Fibroblast of the aortic adventitia (primary cell): ENCODE results near the gene ARHGEF4. TPM values are rescaled to one million over a fixed set of nuclear protein-coding genes. Genes with fewer than 3 reads are reported as not detected.
A peak's percentile ranks its signal among the peaks of the same experiment; 100 is the strongest.
"Not testable (repeated sequence)": the region's sequence is repeated elsewhere in the genome, so short reads cannot be mapped to it uniquely, and the experiment has no call there.

Experiments
- DNase-seq: peaks from one replicate; pipeline ENCODE4 v3.0.0-alpha.2; 2010; ENCODE audit warnings: low read depth
- H3K4me3 ChIP-seq: 2 replicates; pipeline ENCODE4 v1.5.1; 2011; ENCODE audit warnings: low read depth, mild to moderate bottlenecking, control low read depth, low read length, moderate library complexity
- CTCF ChIP-seq: IDR thresholded peaks from 2 replicates; pipeline ENCODE4 v1.5.1; 2011; ENCODE audit warnings: mild to moderate bottlenecking, low read length, control low read depth, inconsistent platforms; ENCODE audit not compliant: insufficient read depth
- total RNA-seq: library from RNA; depleted of rRNA; stranded (reverse); fragments of >200 nt; gene quantifications from 2 replicates; pipeline ENCODE4 v1.2.3, GENCODE V29; 2012; ENCODE audit warnings: low replicate concordance

ARHGEF4 gene
- total RNA-seq, 1 donor: 5.2 TPM

- no peak for TF ChIP-seq CTCF
- H3K4me3 ChIP-seq: no peak overlapping the region
- DNase-seq: no peak
Measured at GRCh38 chr2:131077966-131078365, 241.3 kb downstream of the ARHGEF4 start.

- H3K4me3 ChIP-seq, DNase-seq: not testable (repeated sequence)
Measured at GRCh38 chr2:131079931-131080330, 243.2 kb downstream of the ARHGEF4 start.

- no peak for TF ChIP-seq CTCF
- no peak overlapping the region for H3K4me3 ChIP-seq
- DNase-seq: no peak
Measured at GRCh38 chr2:131081190-131081589, 244.5 kb downstream of the ARHGEF4 start.

- DNase-seq: no peak
- no peak for TF ChIP-seq CTCF
- H3K4me3 ChIP-seq: no peak overlapping the region
Measured at GRCh38 chr2:131085646-131086045, 248.9 kb downstream of the ARHGEF4 start.

GRCh38 chr2:131092458-131093005 is 255.8 kb downstream of the ARHGEF4 start:
- DNase-seq: no peak
- no peak for TF ChIP-seq CTCF

GRCh38 chr2:131093006-131093695 is 256.4 kb downstream of the ARHGEF4 start, which contains the start of gene FAM168B:
Gene FAM168B, minus strand, starts transcription at chr2:131093460. Its CDS starts 10,814 bp downstream, at chr2:131082646.
- DNase-seq: peak; percentile 82
- TF ChIP-seq CTCF: no peak
- H3K4me3 ChIP-seq: peak within 1 kb of the TSS; percentile 85

More at GRCh38 chr2:131092458-131093005, 255.8 kb downstream of the ARHGEF4 start:
- peak overlapping the region; percentile 85 for H3K4me3 ChIP-seq

GRCh38 chr2:131093696-131094462 is 257.2 kb downstream of the ARHGEF4 start:
- TF ChIP-seq CTCF: no peak
- H3K4me3 ChIP-seq: peak overlapping the region; percentile 71
- no peak for DNase-seq
